ENCODE results near the gene ATP8B1.

- no peak for TF ChIP-seq CTCF (IDR thresholded peaks at IDR 0.05; ENCODE audit: extremely low read depth in 1 of 2, insufficient read depth in 1 of 2, low read depth in 1 of 2, low read length in 2 of 2)
- TF ChIP-seq POLR2AphosphoS5 (IDR thresholded peaks at IDR 0.05; ENCODE audit: insufficient read depth, low read depth, low read length) = no peak
- TF ChIP-seq POLR2A (IDR thresholded peaks at IDR 0.05; ENCODE audit: low read depth, low read length) = no peak
Observed at GRCh38 chr18:57618910-57619309, 184.2 kb downstream of the ATP8B1 start.

All from endothelial cell of umbilical vein (primary cell).